ENCODE results near the gene ANKRD52.
"Not testable (repeated sequence)": the region's sequence is repeated elsewhere in the genome, so short reads cannot be mapped to it uniquely, and the experiment has no call there.

Gene ANKRD52

GRCh38 chr12:56205445-56205844 lies 52.7 kb downstream of the ANKRD52 start:
- DNase-seq = no peak

GRCh38 chr12:56204275-56204674 lies 53.9 kb downstream of the ANKRD52 start:
- no peak for DNase-seq

- DNase-seq = no peak
Observed at GRCh38 chr12:56202838-56203237, 55.3 kb downstream of the ANKRD52 start.

GRCh38 chr12:56202366-56202765 lies 55.8 kb downstream of the ANKRD52 start:
- DNase-seq = no peak

GRCh38 chr12:56198836-56199235 lies 59.3 kb downstream of the ANKRD52 start:
- no peak for DNase-seq

GRCh38 chr12:56197921-56198635 lies 60.1 kb downstream of the ANKRD52 start:
- DNase-seq = no peak

- not testable (repeated sequence) for DNase-seq
Observed at GRCh38 chr12:56196818-56197550, 61.2 kb downstream of the ANKRD52 start.

GRCh38 chr12:56193025-56193578 lies 65.1 kb downstream of the ANKRD52 start:
- DNase-seq = peak; percentile 79

- no peak for DNase-seq
Observed at GRCh38 chr12:56192582-56192981, 65.6 kb downstream of the ANKRD52 start.

- no peak for DNase-seq
Observed at GRCh38 chr12:56190695-56191155, 67.5 kb downstream of the ANKRD52 start.

- peak; percentile 95 for DNase-seq
Observed at GRCh38 chr12:56189918-56190694, 68.1 kb downstream of the ANKRD52 start.

- peak; percentile 90 for DNase-seq
Observed at GRCh38 chr12:56189099-56189917, 68.9 kb downstream of the ANKRD52 start, which contains the start of gene SMARCC2. SMARCC2 (minus strand) TSS chr12:56189483; CDS start chr12:56189461, 22 bp downstream.

GRCh38 chr12:56188778-56189098 lies 69.4 kb downstream of the ANKRD52 start:
- DNase-seq = peak; percentile 32

GRCh38 chr12:56188131-56188777 lies 69.9 kb downstream of the ANKRD52 start:
- DNase-seq = no peak
